CD4-positive, CD25-positive, alpha-beta regulatory T cell (primary cell): ENCODE data around the gene RASSF8. TPM values are rescaled to one million over a fixed set of nuclear protein-coding genes. Genes with fewer than 3 reads are reported as not detected.

Experiments used
- ATAC-seq, 2 donors: fragments of 150-1000 bp; cut with Tn5 transposase; one replicate each; pipeline ENCODE4 v1.10.0; 2021; ENCODE audit warnings: low read depth in 2 of 2, moderate number of reproducible peaks in 2 of 2, moderate library complexity in 1 of 2
- DNase-seq, 3 donors: peaks; one replicate each; pipeline versions ENCODE4 v3.0.0 to v3.0.0-alpha.2; 2012 to 2022; ENCODE audit warnings: mixed read lengths in 1 of 3
- H3K27ac ChIP-seq: one replicate; pipeline ENCODE4 v1.7.0; 2013; ENCODE audit warnings: mild to moderate bottlenecking, low read length; ENCODE audit not compliant: insufficient read depth, poor library complexity, severe bottlenecking
- H3K27me3 ChIP-seq: one replicate; pipeline ENCODE4 v1.7.0; 2013; ENCODE audit warnings: low read length; ENCODE audit not compliant: control insufficient read depth, insufficient read depth
- H3K36me3 ChIP-seq: one replicate; pipeline ENCODE4 v1.7.0; 2013; ENCODE audit warnings: mild to moderate bottlenecking, low read length, moderate library complexity; ENCODE audit not compliant: control insufficient read depth, insufficient read depth
- H3K4me1 ChIP-seq: 2 replicates; pipeline ENCODE4 v1.7.0; 2013; ENCODE audit warnings: mild to moderate bottlenecking, low read length; ENCODE audit not compliant: insufficient read depth, control insufficient read depth, poor library complexity, severe bottlenecking
- H3K4me3 ChIP-seq: one replicate; pipeline ENCODE4 v1.7.0; 2013; ENCODE audit warnings: low read depth, mild to moderate bottlenecking, low read length, moderate library complexity
- H3K9me3 ChIP-seq, 2 experiments: 1 replicate in 1 of 2; 2 replicates in 1 of 2; pipeline ENCODE4 v1.7.0; 2013; ENCODE audit warnings: low read length in 2 of 2, mild to moderate bottlenecking in 1 of 2, moderate library complexity in 1 of 2; ENCODE audit not compliant: control insufficient read depth in 2 of 2
- H3K27ac Mint-ChIP-seq, 3 donors: one replicate each; pipeline ENCODE4 v1.8.0; 2020 to 2022; ENCODE audit warnings: mild to moderate bottlenecking in 3 of 3, mixed read lengths in 3 of 3, moderate library complexity in 2 of 3
- H3K27me3 Mint-ChIP-seq: one replicate; pipeline ENCODE4 v1.8.0; 2022; ENCODE audit warnings: mild to moderate bottlenecking, mixed read lengths
- H3K36me3 Mint-ChIP-seq: one replicate; pipeline ENCODE4 v1.8.0; 2020; ENCODE audit warnings: mixed read lengths
- H3K4me1 Mint-ChIP-seq, 4 donors: one replicate each; pipeline ENCODE4 v1.8.0; 2020 to 2022; ENCODE audit warnings: mixed read lengths in 4 of 4, mild to moderate bottlenecking in 1 of 4
- H3K4me3 Mint-ChIP-seq, 4 donors: one replicate each; pipeline ENCODE4 v1.8.0; 2020 to 2022; ENCODE audit warnings: mild to moderate bottlenecking in 4 of 4, mixed read lengths in 4 of 4, moderate library complexity in 3 of 4
- H3K9me3 Mint-ChIP-seq, 7 donors: one replicate each; pipeline ENCODE4 v1.8.0; 2020 to 2022; ENCODE audit warnings: mixed read lengths in 7 of 7, mild to moderate bottlenecking in 3 of 7, moderate library complexity in 2 of 7
- polyA plus RNA-seq, 4 donors: library from polyadenylated mRNA; unstranded; fragments of 300-500 nt; fragmentation: Illumina TruSeq; gene quantifications; one replicate each; pipeline ENCODE4 v1.2.3, GENCODE V29; 2021
- total RNA-seq: library from RNA; stranded (reverse); gene quantifications from one replicate; pipeline ENCODE4 v1.2.3, GENCODE V29; 2022

Gene RASSF8
- total and polyA plus RNA-seq, 5 donors from 2014 or later: 0.20 TPM; not detected in 4

DNA sequence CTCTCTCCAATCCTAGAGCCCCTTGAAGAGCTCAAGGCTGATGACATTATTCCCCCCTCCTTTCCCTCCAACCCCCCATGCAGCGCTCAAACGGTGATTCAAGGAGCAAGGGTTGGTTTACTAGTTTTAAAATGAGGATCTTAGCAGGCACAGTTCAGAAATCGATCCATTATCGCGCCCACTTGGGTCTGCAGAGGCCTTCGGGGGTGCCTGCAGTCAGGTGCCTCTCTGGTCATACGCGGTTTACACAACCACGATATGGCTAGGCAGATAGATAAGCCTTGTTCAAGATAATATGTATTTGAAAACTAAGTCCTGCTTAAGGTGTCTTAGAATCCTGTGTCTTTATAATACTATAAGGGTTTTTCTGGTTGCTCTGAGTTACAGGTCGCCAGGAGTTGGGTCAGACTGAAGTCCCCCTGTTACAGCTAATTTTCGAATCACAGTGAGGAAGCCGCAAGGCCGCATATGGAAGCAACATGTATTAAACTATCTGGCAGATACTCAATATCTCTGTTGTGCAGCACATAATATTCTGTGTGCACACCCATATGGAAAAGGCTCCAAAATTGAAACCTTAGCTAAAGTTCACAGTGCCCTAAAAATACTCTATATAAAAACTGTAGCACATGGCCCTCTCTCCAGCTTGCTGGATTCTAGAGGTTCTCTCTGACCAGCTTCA, 156.4 kb downstream of the RASSF8 start:
- Mint-ChIP-seq H3K27ac (no peak overlapping the region), H3K36me3 (no peaks in the 10 kb centered on the region), H3K27me3 (peaks cover 81% of the 10 kb centered on the region), H3K9me3 (peaks cover 0 to 4% (median 1%) of the 10 kb centered on the region in 7 donors), H3K4me1 (peaks cover 6 to 19% (median 8%) of the 10 kb centered on the region in 4 donors), H3K4me3 (peak overlapping the region; percentile 17 to 89 (median 75))
- no peaks in the 10 kb centered on the region for H3K9me3 ChIP-seq
- peak overlapping the region; percentile 16 for H3K4me3 ChIP-seq
- peaks cover 45% of the 10 kb centered on the region for H3K27me3 ChIP-seq
- H3K4me1 ChIP-seq: peaks cover 11% of the 10 kb centered on the region
- ATAC-seq (no peak), DNase-seq (no peak)
- no peaks in the 10 kb centered on the region for H3K36me3 ChIP-seq
- H3K27ac ChIP-seq: no peak overlapping the region

DNA sequence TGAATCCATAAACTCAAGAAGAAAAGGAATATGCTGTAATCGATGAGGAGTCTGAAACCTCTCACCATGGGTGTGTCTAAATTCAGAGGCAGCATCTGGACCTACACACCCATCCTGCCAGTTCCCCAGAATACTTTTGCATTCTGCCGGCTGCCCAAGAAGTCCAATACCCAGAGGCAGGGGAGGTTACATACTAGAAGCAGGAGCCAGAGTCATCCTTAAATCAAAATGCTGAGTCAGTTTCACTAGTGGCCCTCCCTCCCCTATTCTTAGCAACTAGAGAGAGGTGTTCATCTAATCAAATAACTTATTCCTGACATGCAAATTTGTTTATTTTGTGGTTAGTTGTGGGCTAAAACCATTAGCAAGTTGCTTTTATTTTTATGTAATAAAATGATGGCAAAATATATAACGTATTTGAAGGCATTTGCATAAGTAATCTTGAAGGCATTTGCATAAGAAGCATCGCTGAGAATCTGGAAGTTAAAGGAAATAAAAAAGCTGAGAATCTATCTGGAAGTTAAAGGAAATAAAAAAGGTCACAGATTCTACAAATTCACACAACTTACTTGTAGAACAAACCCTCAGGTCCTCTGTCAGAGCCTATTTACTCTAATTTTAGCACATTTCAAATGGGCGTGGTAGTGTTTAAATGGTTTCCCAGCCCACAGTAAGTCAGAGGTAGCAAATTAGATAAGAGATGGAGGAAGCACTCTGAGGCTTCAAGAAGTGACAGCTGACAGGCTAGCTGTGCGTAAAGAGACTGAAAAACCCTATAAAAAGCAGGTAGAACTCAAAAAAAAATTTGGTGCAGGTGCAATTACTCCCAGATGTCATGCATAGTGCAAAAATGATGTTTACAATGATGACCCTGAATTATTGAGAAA, 158.6 kb downstream of the RASSF8 start:
- H3K27me3 ChIP-seq: peaks cover 62% of the 10 kb centered on the region
- peaks cover 0 to 4% (median 0%) of the 10 kb centered on the region in 7 donors for H3K9me3 Mint-ChIP-seq
- H3K4me1 ChIP-seq: peaks cover 16% of the 10 kb centered on the region
- peaks cover 84% of the 10 kb centered on the region for H3K27me3 Mint-ChIP-seq
- peak overlapping the region in 2 of 4 donors; percentile 7 to 28 for H3K4me3 Mint-ChIP-seq
- H3K9me3 ChIP-seq: no peaks in the 10 kb centered on the region
- no peaks in the 10 kb centered on the region for H3K36me3 Mint-ChIP-seq
- H3K4me1 Mint-ChIP-seq: peaks cover 6 to 19% (median 14%) of the 10 kb centered on the region in 4 donors
- no peak overlapping the region for H3K27ac ChIP-seq
- DNase-seq (no peak), ATAC-seq (no peak)
- no peak overlapping the region for H3K4me3 ChIP-seq
- no peak overlapping the region for H3K27ac Mint-ChIP-seq
- no peaks in the 10 kb centered on the region for H3K36me3 ChIP-seq

DNA sequence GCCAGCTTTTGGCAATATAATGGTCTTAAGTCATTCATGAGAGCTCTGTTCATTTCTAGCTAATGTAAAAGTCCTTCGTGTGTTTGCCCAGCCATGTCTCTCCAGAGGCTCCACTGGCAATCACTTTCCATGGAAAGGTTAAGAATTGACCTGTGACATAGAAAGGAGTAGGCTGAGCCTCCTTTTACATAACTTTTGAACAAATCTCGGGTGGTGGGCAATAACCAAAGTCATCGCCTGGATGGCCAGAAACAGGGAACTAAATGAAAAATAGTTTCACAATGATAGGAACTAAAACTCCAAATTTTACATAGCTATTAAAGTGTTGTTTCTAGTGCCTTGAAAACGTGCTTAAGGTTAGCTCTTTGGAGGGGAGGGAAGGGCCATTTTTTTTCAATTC, 159.8 kb downstream of the RASSF8 start:
- H3K27me3 ChIP-seq: peaks cover 54% of the 10 kb centered on the region
- no peaks in the 10 kb centered on the region for H3K36me3 Mint-ChIP-seq

DNA sequence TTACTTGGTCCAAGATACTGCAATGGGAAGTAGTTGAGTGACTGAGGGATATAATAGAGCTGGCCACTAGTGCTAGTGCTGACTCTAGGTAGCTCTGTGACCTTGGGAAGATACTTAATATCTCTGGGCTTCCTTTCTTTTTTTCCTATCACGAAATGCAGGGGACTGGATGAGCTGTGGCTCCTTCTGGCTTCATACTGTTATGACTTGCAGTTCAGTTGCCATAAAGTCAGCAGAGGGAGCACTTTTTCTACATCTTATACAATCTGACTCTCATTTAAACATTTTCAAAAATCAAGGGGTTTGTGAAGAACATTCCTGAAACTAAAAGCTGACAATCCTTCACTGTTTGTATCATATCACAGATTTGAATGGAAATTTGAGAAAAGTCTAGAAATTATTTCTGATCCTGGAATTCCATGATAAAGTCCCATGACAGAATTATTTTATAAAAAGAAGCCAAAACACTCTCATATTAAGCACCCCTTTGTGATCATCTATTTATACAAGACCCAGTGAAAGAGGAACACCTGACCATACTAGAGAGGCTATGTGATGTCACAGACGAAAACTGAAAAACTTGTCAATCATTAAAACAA, 161.0 kb downstream of the RASSF8 start:
- H3K9me3 ChIP-seq: no peaks in the 10 kb centered on the region
- H3K4me1 ChIP-seq: peaks cover 27% of the 10 kb centered on the region
- peak in 1 of 3 donors; percentile 39 for DNase-seq
- peaks cover 60% of the 10 kb centered on the region for H3K27me3 ChIP-seq
- Mint-ChIP-seq H3K4me3 (no peak overlapping the region), H3K9me3 (no peaks in the 10 kb centered on the region), H3K36me3 (no peaks in the 10 kb centered on the region), H3K27me3 (peaks cover 80% of the 10 kb centered on the region), H3K4me1 (peaks cover 0 to 31% (median 23%) of the 10 kb centered on the region in 4 donors), H3K27ac (no peak overlapping the region)
- H3K27ac ChIP-seq: no peak overlapping the region
- no peaks in the 10 kb centered on the region for H3K36me3 ChIP-seq
- ATAC-seq: no peak
- no peak overlapping the region for H3K4me3 ChIP-seq

More for the DNA sequence above, 159.8 kb downstream of the RASSF8 start:
- no peak for ATAC-seq
- DNase-seq: no peak
- Histone ChIP-seq H3K36me3 (no peaks in the 10 kb centered on the region), H3K9me3 (no peaks in the 10 kb centered on the region), H3K27ac (no peak overlapping the region), H3K4me1 (peaks cover 24% of the 10 kb centered on the region), H3K4me3 (no peak overlapping the region)
- Mint-ChIP-seq H3K27ac (no peak overlapping the region), H3K4me1 (peaks cover 0 to 24% (median 19%) of the 10 kb centered on the region in 4 donors), H3K4me3 (no peak overlapping the region), H3K27me3 (peaks cover 79% of the 10 kb centered on the region), H3K9me3 (peaks cover 0 to 1% (median 0%) of the 10 kb centered on the region in 7 donors)

DNA sequence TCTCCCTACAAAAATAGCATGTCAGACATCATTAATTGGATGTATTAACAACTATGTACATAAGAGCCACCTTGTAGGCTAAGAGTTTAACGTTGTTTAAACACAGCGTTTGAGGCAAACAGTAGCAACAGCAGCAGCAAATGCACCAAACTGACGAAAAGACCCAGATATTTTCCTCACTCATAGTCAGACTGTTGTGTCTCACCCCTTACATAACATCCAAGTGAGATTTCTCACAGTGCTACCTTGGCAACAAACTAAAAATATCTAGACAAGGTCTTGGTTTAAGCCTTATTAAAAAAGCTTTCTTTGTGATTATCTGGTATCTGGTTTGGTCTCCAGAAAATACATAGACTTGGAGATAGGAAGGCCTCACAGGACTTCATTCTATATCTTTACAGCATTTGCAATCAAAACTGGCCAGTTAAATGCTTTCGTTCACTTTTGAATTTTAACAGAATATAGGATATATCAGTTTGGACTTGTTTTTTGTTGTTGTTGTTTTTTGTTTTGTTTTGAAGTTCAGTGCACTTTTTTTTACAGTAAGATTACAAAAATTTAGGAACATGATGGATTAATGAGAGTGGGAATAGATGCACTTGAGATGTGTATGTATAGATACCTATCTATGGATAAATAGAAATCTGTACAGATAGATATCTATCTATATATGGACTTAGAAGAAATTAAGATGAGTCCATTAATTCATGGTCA, 162.2 kb downstream of the RASSF8 start:
- H3K4me1 Mint-ChIP-seq: peaks cover 0 to 29% (median 24%) of the 10 kb centered on the region in 4 donors
- H3K4me3 Mint-ChIP-seq: peak overlapping the region in 2 of 4 donors; percentile 22 to 65
- H3K36me3 ChIP-seq: no peaks in the 10 kb centered on the region
- peaks cover 79% of the 10 kb centered on the region for H3K27me3 Mint-ChIP-seq
- H3K27ac Mint-ChIP-seq: no peak overlapping the region
- H3K27me3 ChIP-seq: peaks cover 55% of the 10 kb centered on the region
- H3K36me3 Mint-ChIP-seq: no peaks in the 10 kb centered on the region
- H3K4me3 ChIP-seq: no peak overlapping the region
- ATAC-seq: no peak
- H3K4me1 ChIP-seq: peaks cover 36% of the 10 kb centered on the region
- no peak for DNase-seq
- no peak overlapping the region for H3K27ac ChIP-seq
- no peaks in the 10 kb centered on the region for H3K9me3 ChIP-seq
- H3K9me3 Mint-ChIP-seq: peaks cover 0 to 2% (median 0%) of the 10 kb centered on the region in 7 donors

DNA sequence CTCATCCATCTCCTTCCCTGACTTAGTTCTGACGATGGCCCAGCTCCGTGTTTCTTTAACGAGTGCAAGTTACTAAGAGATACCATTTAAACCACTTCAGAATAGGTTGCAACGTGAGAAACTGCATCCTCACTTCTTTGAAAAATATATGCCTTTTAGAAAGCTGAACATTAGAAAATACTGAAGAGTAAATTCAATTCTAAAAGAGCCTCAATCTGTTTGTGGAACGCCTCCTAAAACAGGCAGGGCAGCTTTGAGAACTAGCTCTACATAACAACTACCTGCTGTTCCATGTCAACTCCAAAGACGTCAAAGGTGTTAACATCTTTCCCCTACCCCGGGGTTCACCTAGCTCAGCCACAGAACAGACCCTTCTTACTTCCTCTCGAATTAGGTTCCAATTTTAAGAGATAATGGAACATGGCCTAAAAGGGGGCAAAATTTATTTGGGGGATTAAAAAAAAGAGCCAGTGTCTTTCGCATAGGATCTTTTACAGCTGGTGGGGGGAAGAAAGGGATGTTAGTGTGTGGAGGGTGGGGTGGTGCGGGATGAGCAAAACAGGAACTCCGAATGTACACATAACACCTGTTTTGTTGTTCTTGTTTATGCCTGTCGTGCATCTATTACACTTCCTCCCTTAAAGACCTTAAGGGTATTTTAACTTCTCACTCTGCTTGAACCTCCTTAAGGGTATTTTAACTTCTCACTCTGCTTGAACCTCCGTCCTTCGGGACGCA, 163.0 kb downstream of the RASSF8 start:
- peaks cover 0 to 36% (median 24%) of the 10 kb centered on the region in 4 donors for H3K4me1 Mint-ChIP-seq
- peak overlapping the region; percentile 22 to 85 (median 66) for H3K4me3 Mint-ChIP-seq
- Histone ChIP-seq H3K27ac (no peak overlapping the region), H3K4me1 (peaks cover 44% of the 10 kb centered on the region), H3K4me3 (peak overlapping the region; percentile 44), H3K36me3 (no peaks in the 10 kb centered on the region), H3K27me3 (peaks cover 51% of the 10 kb centered on the region), H3K9me3 (no peaks in the 10 kb centered on the region)
- H3K27me3 Mint-ChIP-seq: peaks cover 82% of the 10 kb centered on the region
- no peak overlapping the region for H3K27ac Mint-ChIP-seq
- DNase-seq (no peak), ATAC-seq (peak in 1 of 2 donors; percentile 7)
- H3K36me3 Mint-ChIP-seq: no peaks in the 10 kb centered on the region
- peaks cover 0 to 2% (median 0%) of the 10 kb centered on the region in 7 donors for H3K9me3 Mint-ChIP-seq
